ENCODE results near the gene HTATIP2. TPM values are rescaled to one million over a fixed set of nuclear protein-coding genes. Genes with fewer than 3 reads are reported as not detected.
A peak's percentile ranks its signal among the peaks of the same experiment; 100 is the strongest.

HTATIP2 gene
- total and polyA plus RNA-seq, 8 donors = 3.0 to 67.7 (median 4.6) TPM

DNA sequence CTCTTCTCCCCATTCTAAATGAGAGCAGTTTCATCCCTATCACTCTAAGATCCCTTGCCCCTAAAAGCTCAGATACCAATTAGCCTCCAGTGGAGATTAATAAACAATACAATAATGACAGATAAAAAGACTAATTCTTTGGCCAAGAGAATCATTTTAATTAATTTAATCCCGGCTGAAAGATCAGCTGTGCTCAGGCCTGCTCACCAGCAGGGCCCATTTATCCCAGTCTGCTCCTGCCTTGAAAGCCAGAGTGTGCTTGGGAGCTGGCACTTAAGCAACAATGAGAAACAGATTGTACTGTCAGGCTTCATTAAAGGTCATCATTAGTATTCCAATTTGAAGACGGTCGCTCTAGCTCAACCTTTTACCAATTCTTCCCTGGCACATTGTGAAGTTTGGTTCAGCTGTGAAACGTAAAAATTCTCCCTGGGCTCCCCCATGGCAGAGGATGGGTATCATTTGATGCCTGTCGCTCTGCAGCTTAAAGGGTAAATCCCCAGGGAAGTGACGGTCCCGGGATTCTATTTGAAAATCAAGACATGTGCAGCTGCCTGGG lies 36.1 kb upstream of the HTATIP2 start:
- Histone ChIP-seq H3K27me3 (peaks cover 0 to 4% of the 10 kb centered on the region in 2 donors), H3K4me1 (no peaks in the 10 kb centered on the region), H3K4me3 (no peak overlapping the region), H3K27ac (no peak overlapping the region), H3K36me3 (no peaks in the 10 kb centered on the region), H3K9me3 (no peaks in the 10 kb centered on the region)
- TF ChIP-seq, protein P1, sequence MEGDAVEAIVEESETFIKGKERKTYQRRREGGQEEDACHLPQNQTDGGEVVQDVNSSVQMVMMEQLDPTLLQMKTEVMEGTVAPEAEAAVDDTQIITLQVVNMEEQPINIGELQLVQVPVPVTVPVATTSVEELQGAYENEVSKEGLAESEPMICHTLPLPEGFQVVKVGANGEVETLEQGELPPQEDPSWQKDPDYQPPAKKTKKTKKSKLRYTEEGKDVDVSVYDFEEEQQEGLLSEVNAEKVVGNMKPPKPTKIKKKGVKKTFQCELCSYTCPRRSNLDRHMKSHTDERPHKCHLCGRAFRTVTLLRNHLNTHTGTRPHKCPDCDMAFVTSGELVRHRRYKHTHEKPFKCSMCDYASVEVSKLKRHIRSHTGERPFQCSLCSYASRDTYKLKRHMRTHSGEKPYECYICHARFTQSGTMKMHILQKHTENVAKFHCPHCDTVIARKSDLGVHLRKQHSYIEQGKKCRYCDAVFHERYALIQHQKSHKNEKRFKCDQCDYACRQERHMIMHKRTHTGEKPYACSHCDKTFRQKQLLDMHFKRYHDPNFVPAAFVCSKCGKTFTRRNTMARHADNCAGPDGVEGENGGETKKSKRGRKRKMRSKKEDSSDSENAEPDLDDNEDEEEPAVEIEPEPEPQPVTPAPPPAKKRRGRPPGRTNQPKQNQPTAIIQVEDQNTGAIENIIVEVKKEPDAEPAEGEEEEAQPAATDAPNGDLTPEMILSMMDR (IDR thresholded peaks at IDR 0.05) = no peak
- ATAC-seq (no peak), DNase-seq (no peak)
- intact Hi-C loops (cut with DNase I) = no loop called here

DNA sequence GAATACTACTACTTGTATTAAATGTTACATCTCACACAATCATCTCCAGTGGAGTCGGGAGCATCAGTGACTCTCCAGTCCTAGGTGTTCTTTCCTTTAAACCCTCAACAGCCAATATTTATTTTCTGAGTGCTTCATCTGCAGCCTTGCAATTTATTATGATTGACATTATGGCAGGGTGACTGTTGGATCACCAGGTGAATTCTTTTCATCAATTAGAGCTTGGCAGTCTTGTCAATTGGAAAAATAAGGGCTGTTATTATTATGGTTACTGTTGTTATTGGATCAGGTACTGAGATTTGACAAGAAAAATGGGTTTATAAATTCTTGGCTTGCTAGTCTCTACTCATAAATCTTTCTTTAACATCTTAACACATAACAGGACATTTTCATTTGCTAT lies 27.5 kb upstream of the HTATIP2 start:
- no peak overlapping the region for H3K4me3 ChIP-seq
- intact Hi-C loops (cut with DNase I) = no loop called here
- H3K36me3 ChIP-seq = no peaks in the 10 kb centered on the region
- no peaks in the 10 kb centered on the region for H3K4me1 ChIP-seq
- no peaks in the 10 kb centered on the region for H3K9me3 ChIP-seq
- H3K27me3 ChIP-seq = peaks cover 14 to 32% of the 10 kb centered on the region in 2 donors
- ATAC-seq (no peak), DNase-seq (no peak)
- TF ChIP-seq, protein P1 (IDR thresholded peaks at IDR 0.05) = no peak
- no peak overlapping the region for H3K27ac ChIP-seq

- H3K27me3 ChIP-seq = peaks cover 15 to 40% of the 10 kb centered on the region in 2 donors
- DNase-seq (peak in 2 of 4 donors; percentile 11 to 22), ATAC-seq (no peak)
Measured at GRCh38 chr11:20337526-20338154, 25.9 kb upstream of the HTATIP2 start.

DNA sequence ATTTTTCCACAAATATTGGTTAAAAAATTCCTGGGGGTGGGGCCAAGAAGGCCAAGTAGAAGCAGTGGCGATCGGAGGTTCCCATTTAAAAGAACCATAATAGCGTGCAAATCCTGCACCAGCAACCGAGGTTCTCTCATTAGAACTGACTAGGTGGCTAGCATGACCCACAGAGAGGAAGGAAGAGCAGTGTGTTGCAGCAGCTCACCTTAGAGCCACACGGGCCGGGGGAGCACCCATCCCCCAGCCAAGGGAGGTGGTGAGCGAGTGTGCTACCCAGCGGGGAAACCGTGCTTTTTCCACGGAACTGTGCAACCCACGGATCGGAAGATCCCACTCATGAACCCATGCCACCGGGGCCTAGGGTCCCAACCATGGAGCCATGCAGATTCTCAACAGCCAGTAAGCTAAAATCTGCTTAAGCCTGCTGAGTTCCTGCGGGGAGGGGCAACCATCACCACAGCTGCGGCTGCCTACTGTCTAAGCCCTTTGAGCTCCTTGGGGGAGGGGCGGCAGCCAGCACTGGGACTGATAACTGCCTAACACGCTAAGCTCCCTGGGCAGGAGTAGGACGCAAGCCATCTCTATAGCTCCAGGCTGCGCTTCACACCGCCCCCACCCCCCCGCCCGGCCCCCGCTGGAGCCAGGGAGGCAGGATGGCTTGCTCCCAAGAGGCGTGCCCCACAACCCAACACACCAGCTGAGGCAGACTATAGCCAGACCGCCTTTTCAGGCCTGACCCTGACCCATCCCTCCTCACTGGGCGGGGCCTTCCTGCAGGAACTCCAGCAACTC lies 21.0 kb upstream of the HTATIP2 start:
- ATAC-seq (no peak), DNase-seq (peak in 1 of 4 donors; percentile 41)
- no peak overlapping the region for H3K27ac ChIP-seq
- no peaks in the 10 kb centered on the region for H3K36me3 ChIP-seq
- intact Hi-C loops (cut with DNase I) = no loop called here
- H3K9me3 ChIP-seq = no peaks in the 10 kb centered on the region
- no peaks in the 10 kb centered on the region for H3K4me1 ChIP-seq
- TF ChIP-seq, protein P1 (IDR thresholded peaks at IDR 0.05) = no peak
- H3K4me3 ChIP-seq = no peak overlapping the region
- H3K27me3 ChIP-seq = peaks cover 10 to 37% of the 10 kb centered on the region in 2 donors

More at GRCh38 chr11:20337526-20338154, 25.9 kb upstream of the HTATIP2 start:
- intact Hi-C loops (cut with DNase I) = no loop called here
- Histone ChIP-seq H3K36me3 (no peaks in the 10 kb centered on the region), H3K27ac (no peak overlapping the region), H3K4me1 (no peaks in the 10 kb centered on the region), H3K9me3 (no peaks in the 10 kb centered on the region), H3K4me3 (no peak overlapping the region)
- TF ChIP-seq, protein P1 (IDR thresholded peaks at IDR 0.05) = peak in 1 of 2 donors; percentile 15

DNA sequence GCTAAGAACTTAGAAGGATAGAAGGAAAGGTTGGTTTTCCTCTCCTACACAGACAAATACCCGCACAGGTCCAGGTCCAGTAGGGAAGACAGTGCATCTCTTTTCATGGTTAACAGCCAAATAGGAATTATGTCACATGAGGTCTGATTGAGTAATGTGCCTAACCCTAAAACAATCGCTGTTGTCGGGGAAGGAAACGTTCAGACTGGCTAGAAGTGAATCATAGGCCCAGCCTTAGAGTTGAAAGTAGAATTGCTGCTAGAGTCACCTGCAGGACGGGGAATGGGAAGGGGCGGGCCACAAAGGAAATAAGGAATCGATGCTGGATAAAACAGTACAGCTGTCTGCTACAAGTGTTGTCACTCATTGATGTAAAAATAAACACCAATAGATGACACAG lies 12.4 kb upstream of the HTATIP2 start:
- H3K4me3 ChIP-seq = no peak overlapping the region
- ATAC-seq = no peak
- H3K27me3 ChIP-seq = peaks cover 0 to 10% of the 10 kb centered on the region in 2 donors
- DNase-seq = no peak
- H3K27ac ChIP-seq = no peak overlapping the region
- H3K4me1 ChIP-seq = no peaks in the 10 kb centered on the region
- TF ChIP-seq, protein P1 (IDR thresholded peaks at IDR 0.05) = no peak
- intact Hi-C loops (cut with DNase I) = no loop called here
- no peaks in the 10 kb centered on the region for H3K36me3 ChIP-seq
- H3K9me3 ChIP-seq = no peaks in the 10 kb centered on the region

Measured in left lung (tissue), 10 donors.